ENCODE measurements around the gene NPAS3. TPM values are rescaled to one million over a fixed set of nuclear protein-coding genes. Genes with fewer than 3 reads are reported as not detected.

Gene NPAS3
- total and polyA plus RNA-seq, 4 donors: 0.07 to 0.09 (median 0.08) TPM; not detected in 1

- H3K9ac ChIP-seq (ENCODE audit: low read depth in 1 of 2, low read length in 2 of 2): no peak overlapping the region
- TF ChIP-seq CTCF (IDR thresholded peaks at IDR 0.05; ENCODE audit: low read depth, low read length, missing input control) (no peak), RAD21 (IDR thresholded peaks at IDR 0.05) (peak; percentile 18 to 46), YY1 (IDR thresholded peaks at IDR 0.05) (no peak), ATF3 (IDR thresholded peaks at IDR 0.05) (no peak)
- H3K36me3 ChIP-seq (ENCODE audit: control insufficient read depth in 4 of 4, insufficient read depth in 3 of 4, low read depth in 1 of 4, low read length in 3 of 4): no peaks in the 10 kb centered on the region
- no peaks in the 10 kb centered on the region for H3K9me3 ChIP-seq (ENCODE audit: control insufficient read depth in 4 of 4, low read length in 3 of 4)
- H3K4me3 ChIP-seq (ENCODE audit: low read depth in 1 of 3, low read length in 3 of 3): no peak overlapping the region
- peaks cover 0 to 1% (median 0%) of the 10 kb centered on the region in 4 donors for H3K4me1 ChIP-seq (ENCODE audit: control insufficient read depth in 4 of 4, insufficient read depth in 4 of 4, low read length in 3 of 4)
- WGBS: 26% methylated on average over 7 of the region's 7 CpGs
- no peak for DNase-seq (ENCODE audit: low spot score)
- H3K27ac ChIP-seq (ENCODE audit: low read depth in 1 of 2, low read length in 2 of 2): no peak overlapping the region
- H3K27me3 ChIP-seq (ENCODE audit: control insufficient read depth in 4 of 4, insufficient read depth in 4 of 4, low read length in 3 of 4): no peaks in the 10 kb centered on the region
Measured at GRCh38 chr14:33676135-33676566, 737.5 kb downstream of the NPAS3 start.

- 89% methylated on average over 5 of the region's 5 CpGs for WGBS
Measured at GRCh38 chr14:33676891-33677290, 738.2 kb downstream of the NPAS3 start.

More at GRCh38 chr14:33676891-33677290, 738.2 kb downstream of the NPAS3 start:
- Histone ChIP-seq H3K4me3 (ENCODE audit: low read depth in 1 of 3, low read length in 3 of 3) (no peak overlapping the region), H3K9ac (ENCODE audit: low read depth in 1 of 2, low read length in 2 of 2) (no peak overlapping the region), H3K36me3 (ENCODE audit: control insufficient read depth in 4 of 4, insufficient read depth in 3 of 4, low read depth in 1 of 4, low read length in 3 of 4) (no peaks in the 10 kb centered on the region), H3K9me3 (ENCODE audit: control insufficient read depth in 4 of 4, low read length in 3 of 4) (no peaks in the 10 kb centered on the region), H3K4me1 (ENCODE audit: control insufficient read depth in 4 of 4, insufficient read depth in 4 of 4, low read length in 3 of 4) (peaks cover 0 to 1% (median 0%) of the 10 kb centered on the region in 4 donors), H3K27me3 (ENCODE audit: control insufficient read depth in 4 of 4, insufficient read depth in 4 of 4, low read length in 3 of 4) (peaks cover 0 to 3% (median 0%) of the 10 kb centered on the region in 4 donors), H3K27ac (ENCODE audit: low read depth in 1 of 2, low read length in 2 of 2) (no peak overlapping the region)
- DNase-seq (ENCODE audit: low spot score): no peak
- TF ChIP-seq ZBTB33 (IDR thresholded peaks at IDR 0.05) (no peak), RAD21 (IDR thresholded peaks at IDR 0.05) (no peak), RXRA (IDR thresholded peaks at IDR 0.05) (no peak), REST (IDR thresholded peaks at IDR 0.05) (no peak), TAF1 (conservative IDR thresholded peaks at IDR 0.05) (no peak), CTCF (IDR thresholded peaks at IDR 0.05; ENCODE audit: low read depth, low read length, missing input control) (no peak)

Measured in liver (tissue), 9 donors.